AG09319 (cell line): ENCODE results near the gene CACNA2D4.

Experiments used
- DNase-seq: peaks from one replicate; pipeline ENCODE4 v3.0.0-alpha.2; 2010; ENCODE audit warnings: low read depth; ENCODE audit errors: extremely low read depth
- TF ChIP-seq, protein P1 (sequence below): IDR thresholded peaks from 2 replicates; pipeline ENCODE4 v1.5.1; 2011; ENCODE audit warnings: low read depth, mild to moderate bottlenecking, inconsistent platforms, low read length, moderate library complexity

The CACNA2D4 gene

GRCh38 chr12:1826867-1827705 is 91.4 kb downstream of the CACNA2D4 start:
- DNase-seq, result no peak

GRCh38 chr12:1826401-1826800 is 92.1 kb downstream of the CACNA2D4 start:
- DNase-seq, result no peak
- TF ChIP-seq, protein P1, sequence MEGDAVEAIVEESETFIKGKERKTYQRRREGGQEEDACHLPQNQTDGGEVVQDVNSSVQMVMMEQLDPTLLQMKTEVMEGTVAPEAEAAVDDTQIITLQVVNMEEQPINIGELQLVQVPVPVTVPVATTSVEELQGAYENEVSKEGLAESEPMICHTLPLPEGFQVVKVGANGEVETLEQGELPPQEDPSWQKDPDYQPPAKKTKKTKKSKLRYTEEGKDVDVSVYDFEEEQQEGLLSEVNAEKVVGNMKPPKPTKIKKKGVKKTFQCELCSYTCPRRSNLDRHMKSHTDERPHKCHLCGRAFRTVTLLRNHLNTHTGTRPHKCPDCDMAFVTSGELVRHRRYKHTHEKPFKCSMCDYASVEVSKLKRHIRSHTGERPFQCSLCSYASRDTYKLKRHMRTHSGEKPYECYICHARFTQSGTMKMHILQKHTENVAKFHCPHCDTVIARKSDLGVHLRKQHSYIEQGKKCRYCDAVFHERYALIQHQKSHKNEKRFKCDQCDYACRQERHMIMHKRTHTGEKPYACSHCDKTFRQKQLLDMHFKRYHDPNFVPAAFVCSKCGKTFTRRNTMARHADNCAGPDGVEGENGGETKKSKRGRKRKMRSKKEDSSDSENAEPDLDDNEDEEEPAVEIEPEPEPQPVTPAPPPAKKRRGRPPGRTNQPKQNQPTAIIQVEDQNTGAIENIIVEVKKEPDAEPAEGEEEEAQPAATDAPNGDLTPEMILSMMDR, result no peak

More at GRCh38 chr12:1826867-1827705, 91.4 kb downstream of the CACNA2D4 start:
- TF ChIP-seq, protein P1, result no peak

DNA sequence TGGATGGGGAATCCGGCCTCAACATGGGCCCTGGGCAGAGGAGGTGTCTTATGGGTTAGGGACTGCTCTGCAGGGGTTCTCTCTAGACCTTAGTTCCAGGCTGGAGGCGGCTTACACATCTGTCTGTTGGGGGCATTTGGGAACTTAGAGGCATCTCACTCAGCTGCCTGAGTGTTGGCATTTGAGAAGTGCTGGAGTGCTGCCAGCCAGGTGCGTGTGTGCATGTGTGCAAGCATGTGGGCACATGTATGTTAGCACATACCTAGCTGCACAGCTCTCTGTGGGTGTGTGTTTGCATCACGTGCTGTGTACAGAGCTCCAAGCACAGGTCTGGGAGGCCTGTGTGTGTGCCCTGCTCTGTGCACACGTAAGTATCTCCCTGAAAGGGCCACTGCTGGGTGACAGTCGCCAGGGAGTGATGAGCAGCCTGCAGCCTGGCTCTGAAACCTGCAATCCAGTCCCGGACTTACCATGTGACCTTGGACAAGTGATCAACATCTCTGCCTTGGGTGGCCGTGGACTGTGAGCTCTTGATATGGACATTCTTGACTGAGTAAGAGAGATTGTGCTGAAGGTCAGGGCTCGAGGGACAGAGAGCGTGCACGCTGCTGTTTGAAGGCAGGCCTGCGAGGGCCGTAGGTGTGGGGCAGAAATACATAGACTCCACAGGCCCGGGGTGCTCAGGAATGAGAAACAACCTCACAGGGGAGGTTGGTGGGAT is 92.9 kb downstream of the CACNA2D4 start:
- TF ChIP-seq, protein P1, result no peak
- no peak for DNase-seq

DNA sequence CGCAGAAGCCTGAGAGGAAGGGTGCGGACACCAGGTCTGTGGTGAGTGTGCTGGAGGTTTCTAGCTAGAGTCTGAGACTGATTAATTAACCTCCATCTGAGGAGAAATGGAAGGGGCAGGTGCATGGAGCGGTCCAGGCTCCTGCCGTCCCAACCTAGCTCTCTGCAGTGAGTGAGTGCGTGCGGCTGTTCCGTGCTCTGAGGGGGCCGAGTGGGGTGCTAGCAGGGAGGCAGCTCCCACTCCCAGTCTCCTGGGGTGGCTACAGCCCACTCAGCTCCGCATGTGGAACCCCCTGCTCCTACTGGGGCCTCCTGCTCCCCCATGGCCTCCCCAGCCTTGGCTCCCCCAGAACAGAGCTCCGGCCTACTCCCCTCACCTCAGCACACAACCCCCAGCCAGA is 95.2 kb downstream of the CACNA2D4 start:
- DNase-seq, result no peak
- TF ChIP-seq, protein P1, result no peak

DNA sequence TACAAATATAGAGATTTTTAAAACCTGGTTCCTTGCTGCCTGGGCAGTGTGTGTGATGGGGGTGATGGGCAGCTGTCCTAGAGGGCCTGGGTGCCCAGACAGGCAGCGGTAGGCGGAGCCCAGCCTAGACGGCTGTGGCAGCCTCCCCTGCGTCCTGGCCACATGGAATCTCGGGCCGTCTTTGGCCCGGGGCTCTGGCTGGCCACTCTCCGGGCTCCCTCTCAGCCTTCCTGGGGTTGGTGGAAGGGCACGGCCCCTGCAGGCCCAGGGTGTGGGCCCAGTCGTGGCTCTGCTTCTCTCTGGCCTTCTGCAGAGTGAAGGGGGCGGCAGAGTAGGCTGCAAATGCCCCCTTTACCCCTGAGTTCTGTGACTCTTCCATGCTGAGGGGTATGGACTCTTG is 95.8 kb downstream of the CACNA2D4 start:
- no peak for DNase-seq
- TF ChIP-seq, protein P1, result no peak

- DNase-seq, result no peak
- TF ChIP-seq, protein P1, result no peak
These were observed 96.6 kb downstream of the CACNA2D4 start for GRCh38 chr12:1821805-1822204.

DNA sequence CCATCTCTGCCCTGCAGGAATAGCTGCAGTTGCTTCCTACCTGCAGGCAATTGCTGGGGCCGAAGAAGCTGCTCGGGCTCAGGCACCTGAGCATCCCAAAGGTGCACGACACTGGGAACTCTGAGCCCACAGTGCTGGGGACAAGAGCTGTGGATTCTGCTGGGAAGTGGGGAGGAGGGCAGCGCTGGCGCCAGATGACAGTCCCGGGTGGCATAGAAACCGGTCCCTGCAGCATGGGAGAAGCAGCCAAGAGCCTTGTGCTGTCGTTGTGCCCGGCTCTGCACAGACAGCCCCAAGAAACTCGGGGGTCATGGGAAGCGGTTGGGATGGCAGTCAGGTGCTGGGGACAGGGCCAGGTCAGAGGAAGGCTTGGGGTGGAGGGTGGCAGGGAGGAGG is 97.6 kb downstream of the CACNA2D4 start:
- TF ChIP-seq, protein P1, result no peak
- DNase-seq, result no peak
